GM06990 (cell line): ENCODE results near the gene SERPINB5.

Source experiments
- DNase-seq: peaks from one replicate; pipeline ENCODE4 v3.0.0-alpha.2; 2011; ENCODE audit not compliant: insufficient read length; ENCODE audit errors: extremely low read depth
- H3K27me3 ChIP-seq: replicated peaks from 2 replicates; pipeline ENCODE4 v1.6.0; 2011; ENCODE audit warnings: low read length; ENCODE audit not compliant: control insufficient read depth, insufficient read depth
- H3K36me3 ChIP-seq: 2 replicates; pipeline ENCODE4 v1.5.1; 2011; ENCODE audit warnings: low read length; ENCODE audit not compliant: control insufficient read depth, insufficient read depth
- H3K4me3 ChIP-seq: replicated peaks from 2 replicates; pipeline ENCODE4 v1.5.1; 2011; ENCODE audit warnings: low read depth, mild to moderate bottlenecking, control low read depth, low read length
- CTCF ChIP-seq: IDR thresholded peaks from 2 replicates; pipeline ENCODE4 v1.5.1; 2011; ENCODE audit warnings: low read length, control low read depth, mild to moderate bottlenecking, inconsistent platforms; ENCODE audit not compliant: insufficient read depth, poor library complexity, severe bottlenecking

SERPINB5 gene

DNA sequence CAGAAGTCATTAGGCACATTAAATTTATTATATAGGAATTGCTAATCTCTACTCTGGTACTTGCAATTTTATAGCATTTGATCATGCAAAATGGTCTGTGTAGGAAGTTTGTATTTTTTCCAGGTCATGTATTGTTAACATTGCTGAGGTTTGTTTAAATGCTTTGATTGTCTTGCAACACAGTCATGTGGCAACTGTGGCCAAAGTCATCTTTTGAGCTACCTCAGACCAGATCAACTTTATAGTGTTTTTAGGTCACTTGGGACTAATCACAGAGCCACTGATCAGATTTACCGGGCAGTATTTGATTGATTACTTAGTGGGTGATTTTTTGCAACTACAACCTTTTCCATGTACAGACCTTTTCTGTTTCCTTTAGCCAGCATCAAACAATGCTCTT is 3.7 kb downstream of the SERPINB5 start:
- TF ChIP-seq CTCF, result no peak
- DNase-seq, result no peak
- Histone ChIP-seq H3K4me3 (no peak overlapping the region), H3K36me3 (no peaks in the 10 kb centered on the region), H3K27me3 (peaks cover 2% of the 10 kb centered on the region)

GRCh38 chr18:63480915-63481314 is 4.2 kb downstream of the SERPINB5 start:
- Histone ChIP-seq H3K36me3 (no peaks in the 10 kb centered on the region), H3K4me3 (no peak overlapping the region), H3K27me3 (peaks cover 2% of the 10 kb centered on the region)
- no peak for TF ChIP-seq CTCF
- no peak for DNase-seq

DNA sequence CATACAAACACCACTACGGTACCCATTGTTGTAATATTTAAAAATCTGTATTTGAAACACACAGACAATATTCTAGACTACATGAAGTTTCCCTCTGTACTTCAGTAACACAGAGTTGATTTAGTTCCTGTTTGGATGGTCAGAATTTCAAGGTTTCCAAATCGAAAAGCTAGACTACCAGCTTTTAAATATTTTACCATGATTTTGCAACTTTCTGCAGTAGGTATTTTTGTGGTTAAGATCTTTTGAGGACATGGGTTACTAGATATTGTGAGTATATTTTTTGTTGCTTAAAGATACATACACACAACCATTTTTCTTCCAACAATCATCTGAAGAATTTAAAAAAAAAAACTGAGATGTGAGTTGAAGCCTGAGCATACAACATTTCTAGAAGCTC is 10.9 kb downstream of the SERPINB5 start:
- DNase-seq, result no peak
- H3K27me3 ChIP-seq, result peaks cover 4% of the 10 kb centered on the region
- no peak for TF ChIP-seq CTCF
- no peak overlapping the region for H3K4me3 ChIP-seq
- H3K36me3 ChIP-seq, result no peaks in the 10 kb centered on the region

GRCh38 chr18:63488160-63488559 is 11.4 kb downstream of the SERPINB5 start:
- no peak for DNase-seq
- TF ChIP-seq CTCF, result no peak
- H3K36me3 ChIP-seq, result no peaks in the 10 kb centered on the region

GRCh38 chr18:63492851-63493250 is 16.1 kb downstream of the SERPINB5 start:
- Histone ChIP-seq H3K36me3 (no peaks in the 10 kb centered on the region), H3K4me3 (no peak overlapping the region), H3K27me3 (no peaks in the 10 kb centered on the region; the same call in 1 of the 2 replicates)
- DNase-seq, result no peak
- TF ChIP-seq CTCF, result no peak

More at GRCh38 chr18:63488160-63488559, 11.4 kb downstream of the SERPINB5 start:
- H3K27me3 ChIP-seq, result peaks cover 4% of the 10 kb centered on the region
- H3K4me3 ChIP-seq, result no peak overlapping the region

DNA sequence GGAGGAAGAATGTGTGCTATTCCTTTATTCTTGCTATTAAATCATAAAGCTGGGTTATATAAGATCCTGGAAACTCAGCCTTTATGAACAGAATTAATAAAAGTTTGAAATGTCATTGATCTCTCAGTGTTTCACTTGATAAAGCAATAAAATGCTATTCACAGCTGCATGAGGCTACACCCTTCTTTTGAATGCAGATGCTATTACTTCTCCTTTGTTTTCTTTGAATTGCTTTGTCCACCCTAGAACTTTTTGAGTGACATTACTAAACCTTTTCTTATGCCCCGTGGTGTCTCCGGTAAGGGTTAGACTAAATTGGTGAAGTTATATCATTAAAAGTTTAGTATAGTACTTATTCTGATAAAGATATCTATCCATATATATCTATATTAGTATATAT is 18.9 kb downstream of the SERPINB5 start:
- H3K27me3 ChIP-seq, result no peaks in the 10 kb centered on the region; the same call in 1 of the 2 replicates
- no peak for DNase-seq
- no peak for TF ChIP-seq CTCF
- no peak overlapping the region for H3K4me3 ChIP-seq
- no peaks in the 10 kb centered on the region for H3K36me3 ChIP-seq
